Placental pericyte (primary cell): Measurements from ENCODE around the gene CD7. TPM values are rescaled to one million over a fixed set of nuclear protein-coding genes. Genes with fewer than 3 reads are reported as not detected.

ENCODE experiments used
- total RNA-seq: library from RNA; depleted of rRNA; stranded (reverse); fragments of >200 nt; gene quantifications from 2 replicates; pipeline ENCODE4 v1.2.3, GENCODE V29; 2012

Gene CD7
- 0.66 TPM in 1 of 2 replicates, not detected in the other for total RNA-seq

GRCh38 chr17:82317394-82318168 lies at the start of gene CD7:
CD7 (minus strand) TSS chr17:82317608; CDS start chr17:82317495, 113 bp downstream.

GRCh38 chr17:82358465-82359350 lies 41.3 kb upstream of the CD7 start, which contains the start of gene TEX19:
TEX19 (plus strand) TSS chr17:82359247; CDS start chr17:82362151, 2,904 bp downstream.

GRCh38 chr17:82333279-82334171 lies 16.1 kb upstream of the CD7 start, which contains the start of gene SECTM1:
SECTM1 (minus strand) TSS chr17:82333766; CDS start chr17:82327240, 6,526 bp downstream.

GRCh38 chr17:82273327-82274133 lies 43.9 kb downstream of the CD7 start, which contains the start of gene CSNK1D:
CSNK1D (minus strand) TSS chr17:82273700; CDS start chr17:82273381, 319 bp downstream.

Other genes starting within 250 kb of the CD7 start
- 165 and 359 TPM in 2 replicates for gene FASN, start 219.4 kb downstream of the CD7 start, total RNA-seq
- 24.5 and 28.9 TPM in 2 replicates for gene CCDC57, start 104.8 kb downstream of the CD7 start, total RNA-seq
- gene SLC16A3, start 88.6 kb downstream of the CD7 start, total RNA-seq, result 347 and 438 TPM in 2 replicates
- gene CSNK1D, start 43.9 kb downstream of the CD7 start, total RNA-seq, result 58.4 and 58.6 TPM in 2 replicates
- gene SECTM1, start 16.2 kb upstream of the CD7 start, total RNA-seq, result 15.2 and 36.3 TPM in 2 replicates
- gene TEX19, start 41.6 kb upstream of the CD7 start, total RNA-seq, result not detected in 2 replicates
- gene UTS2R, start 54.2 kb upstream of the CD7 start, total RNA-seq, result not detected in 2 replicates
- gene HEXD, start 100.7 kb upstream of the CD7 start, total RNA-seq, result 6.0 and 12.0 TPM in 2 replicates
- 32.8 and 38.9 TPM in 2 replicates for gene OGFOD3, start 101.0 kb upstream of the CD7 start, total RNA-seq
- gene CYBC1, start 133.1 kb upstream of the CD7 start, total RNA-seq, result 60.4 and 66.7 TPM in 2 replicates
- gene NARF, start 141.1 kb upstream of the CD7 start, total RNA-seq, result 37.2 and 45.1 TPM in 2 replicates
- 44.6 and 48.0 TPM in 2 replicates for gene FOXK2, start 202.1 kb upstream of the CD7 start, total RNA-seq